HG03025 (cell line): Measurements from ENCODE around the gene PIGU.

ENCODE experiments used
- ATAC-seq: cut with Tn5 transposase; IDR thresholded peaks from one replicate; pipeline ENCODE4 v1.9.1; 2021; ENCODE audit warnings: mild to moderate bottlenecking, moderate library complexity; ENCODE audit not compliant: unreplicated experiment, low FRiP score

Gene PIGU

GRCh38 chr20:34561661-34562060 lies 115.2 kb downstream of the PIGU start:
- no peak for ATAC-seq

DNA sequence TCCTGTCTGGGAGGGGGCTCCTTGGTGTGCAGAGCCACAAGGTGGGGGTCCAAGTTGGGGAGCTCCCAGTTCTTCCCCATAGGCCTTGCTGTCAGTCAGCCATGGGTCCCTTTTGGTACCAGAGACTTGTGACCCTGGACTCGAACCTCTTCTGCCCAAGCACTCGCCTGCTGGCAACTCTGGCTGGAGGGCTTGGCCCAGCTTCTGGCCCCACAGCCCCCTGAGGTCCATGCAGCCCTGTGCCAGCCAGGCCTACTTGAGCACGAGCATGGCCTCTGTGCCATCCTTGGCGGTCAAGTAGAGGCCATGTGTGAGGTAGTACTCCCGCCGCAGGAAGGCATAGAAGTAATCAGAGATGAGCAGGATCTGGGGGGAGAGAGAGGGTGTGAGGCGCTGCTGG lies 116.3 kb downstream of the PIGU start:
- ATAC-seq, result no peak

DNA sequence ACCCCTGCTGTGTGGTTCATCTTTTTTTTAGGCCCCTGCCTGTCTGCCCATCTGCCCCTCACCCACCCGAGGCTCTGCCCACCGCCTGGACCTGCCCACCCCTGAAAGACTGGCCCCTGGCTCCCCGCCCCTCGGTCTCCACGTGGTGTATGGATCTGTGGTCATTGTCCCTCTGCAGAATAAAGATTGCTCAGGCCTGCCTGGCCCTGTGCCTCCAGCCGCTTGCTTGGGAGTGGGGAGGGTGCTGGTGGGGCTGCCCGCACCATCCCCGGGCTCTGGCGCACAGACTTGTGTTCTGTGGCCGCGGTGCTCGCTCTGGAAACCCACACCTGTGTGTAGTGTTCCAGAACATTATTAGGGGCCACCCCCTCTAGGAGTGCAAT lies 116.8 kb downstream of the PIGU start:
- no peak for ATAC-seq

DNA sequence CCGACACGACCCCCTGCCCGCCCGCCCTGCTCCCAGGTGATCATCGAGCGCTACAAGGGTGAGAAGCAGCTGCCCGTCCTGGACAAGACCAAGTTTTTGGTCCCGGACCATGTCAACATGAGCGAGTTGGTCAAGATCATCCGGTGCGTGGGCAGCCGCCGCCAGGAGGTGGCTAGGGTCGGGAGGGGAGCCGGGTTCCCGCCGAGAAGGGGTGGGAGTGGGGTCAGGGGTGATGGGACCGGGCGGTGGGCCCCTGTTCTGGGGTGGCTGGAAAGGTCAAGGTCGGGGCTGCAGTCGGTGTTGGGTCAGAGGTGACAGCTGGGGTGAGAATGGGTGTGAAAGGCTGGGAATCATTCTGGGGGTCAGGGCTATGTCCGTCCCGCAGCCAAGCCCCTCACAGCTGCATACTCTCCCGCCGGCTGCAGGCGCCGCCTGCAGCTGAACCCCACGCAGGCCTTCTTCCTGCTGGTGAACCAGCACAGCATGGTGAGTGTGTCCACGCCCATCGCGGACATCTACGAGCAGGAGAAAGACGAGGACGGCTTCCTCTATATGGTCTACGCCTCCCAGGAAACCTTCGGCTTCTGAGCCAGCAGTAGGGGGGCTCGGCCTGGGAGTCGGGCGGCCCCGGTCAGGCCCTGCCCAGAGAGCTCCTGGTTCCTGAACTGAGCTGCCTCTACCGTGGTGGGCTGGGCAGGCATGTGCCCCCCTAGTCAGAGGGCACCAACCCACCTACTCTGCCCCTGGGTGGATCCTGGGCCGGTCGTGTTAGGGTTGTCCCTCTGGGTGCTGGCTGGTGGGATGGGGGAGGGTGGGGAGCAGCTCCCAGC lies 117.4 kb downstream of the PIGU start:
- no peak for ATAC-seq

DNA sequence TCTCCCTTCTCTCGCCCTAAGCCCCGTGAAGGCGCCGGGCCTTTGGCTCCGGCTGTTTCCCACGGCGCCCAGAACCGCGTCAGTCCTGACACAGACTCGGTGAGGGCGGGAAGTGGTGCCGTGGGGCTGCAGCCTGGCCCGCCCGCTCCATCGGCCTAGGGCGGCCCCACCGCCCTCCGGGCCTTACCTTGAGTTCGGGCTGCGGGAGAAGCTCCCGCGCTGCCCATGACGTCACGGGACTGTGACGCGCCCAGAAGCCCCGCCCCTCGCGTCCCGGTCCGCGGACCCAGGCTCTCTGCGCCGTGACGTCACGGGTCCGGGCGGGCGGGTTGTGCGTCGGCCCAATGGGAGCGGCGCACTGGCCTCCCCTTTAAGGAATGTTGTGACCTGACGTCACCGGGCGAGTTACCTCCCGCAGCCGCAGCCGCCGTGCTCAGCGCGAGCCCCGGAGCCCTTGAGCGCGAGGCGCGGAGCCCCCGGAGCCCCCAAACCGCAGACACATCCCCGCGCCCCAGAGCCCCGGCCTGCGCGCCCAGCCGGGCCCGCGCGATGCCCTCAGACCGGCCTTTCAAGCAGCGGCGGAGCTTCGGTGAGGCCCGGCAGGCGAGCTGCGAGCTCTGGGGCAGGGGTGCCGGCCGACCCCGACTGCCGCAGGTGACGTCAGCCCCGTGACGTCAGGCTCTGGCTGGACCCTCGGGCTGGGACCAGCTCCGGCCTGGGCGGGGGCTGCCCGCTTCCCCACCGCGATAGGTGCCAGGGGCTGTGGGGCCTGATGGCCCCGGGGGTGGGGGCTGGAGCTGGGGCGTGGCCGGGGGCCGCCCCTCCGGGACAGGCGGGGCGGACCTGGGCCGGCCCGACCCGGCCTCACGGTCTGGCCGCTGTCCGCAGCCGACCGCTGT lies 118.3 kb downstream of the PIGU start, which contains the start of gene MAP1LC3A:
Gene MAP1LC3A, plus strand, starts transcription at position 399 of the 899 bp plus-strand sequence. Its CDS starts 151 bp downstream, at position 550.
- ATAC-seq, result peak; percentile 45

- no peak for ATAC-seq
These were observed 119.0 kb downstream of the PIGU start for GRCh38 chr20:34557936-34558319.

GRCh38 chr20:34553366-34553867 lies 123.5 kb downstream of the PIGU start:
- ATAC-seq, result no peak

- no peak for ATAC-seq
These were observed 124.3 kb downstream of the PIGU start for GRCh38 chr20:34552569-34552968.

GRCh38 chr20:34549929-34550305 lies 127.0 kb downstream of the PIGU start:
- no peak for ATAC-seq

DNA sequence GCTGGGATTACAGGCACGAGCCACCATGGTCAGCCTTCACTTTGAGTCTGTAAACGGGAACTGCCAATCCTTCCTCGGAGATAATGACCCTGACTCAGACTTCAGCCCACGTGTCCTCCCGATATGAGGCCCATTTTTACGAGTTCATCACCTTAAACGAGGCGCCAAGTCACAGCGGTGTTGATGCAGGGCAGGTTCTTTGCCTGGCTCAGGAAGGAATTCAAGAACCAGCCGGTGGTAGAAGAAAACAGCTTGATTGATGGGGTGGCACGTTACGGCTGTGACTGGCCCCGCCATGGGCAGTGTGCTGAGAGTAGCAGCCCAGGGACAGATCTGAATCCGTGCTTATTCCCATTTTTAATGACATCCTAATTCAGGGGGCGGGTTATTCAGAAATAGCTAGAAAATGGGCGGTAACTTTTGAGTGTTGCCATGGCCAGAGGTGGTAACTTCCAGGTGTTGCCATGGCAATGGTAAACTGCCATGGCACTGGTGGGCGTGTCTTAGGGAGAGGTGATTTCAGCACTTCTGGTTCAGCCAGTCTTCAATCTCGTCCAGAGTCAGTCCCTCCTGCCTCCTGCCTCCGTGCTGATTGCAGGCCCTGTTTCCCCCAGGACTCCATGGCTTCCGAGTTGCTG lies 127.5 kb downstream of the PIGU start:
- ATAC-seq, result no peak

- no peak for ATAC-seq
These were observed 128.9 kb downstream of the PIGU start for GRCh38 chr20:34547844-34548613.

GRCh38 chr20:34546751-34547181 lies 130.1 kb downstream of the PIGU start:
- no peak for ATAC-seq

DNA sequence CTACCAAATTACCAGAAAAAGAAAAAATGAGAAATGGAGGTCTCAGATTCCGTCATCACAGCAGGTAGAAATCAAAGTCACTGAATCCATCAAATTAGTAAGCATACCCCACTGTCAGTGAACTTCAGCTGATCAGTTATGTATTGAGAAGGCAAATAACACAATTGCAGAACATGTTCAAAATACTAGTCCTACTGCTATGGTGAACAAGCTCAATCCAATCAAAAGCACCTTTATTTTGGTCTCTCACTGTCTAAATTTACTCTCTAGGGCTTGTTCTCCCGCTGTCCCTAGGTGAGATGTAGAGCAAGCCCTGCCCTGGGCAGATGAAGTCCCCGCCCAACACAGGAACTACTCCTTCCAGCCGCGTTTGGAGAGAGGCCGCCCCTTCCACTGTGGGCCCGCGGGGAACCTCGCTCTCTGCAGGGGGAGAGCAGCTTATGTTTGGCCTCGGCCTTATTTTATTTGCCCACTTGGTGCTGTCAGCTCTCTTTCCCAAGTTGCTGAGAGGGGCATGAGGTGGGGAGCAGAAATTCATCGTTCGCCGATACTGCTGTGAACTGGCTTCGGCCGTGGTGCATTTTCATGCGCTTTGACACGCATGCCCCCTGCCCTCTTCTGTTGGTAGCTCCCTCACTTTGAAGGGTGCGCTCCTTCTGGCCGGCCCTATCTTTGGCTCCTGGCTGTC lies 132.6 kb downstream of the PIGU start:
- no peak for ATAC-seq

- no peak for ATAC-seq
These were observed 133.3 kb downstream of the PIGU start for GRCh38 chr20:34543463-34544056.

DNA sequence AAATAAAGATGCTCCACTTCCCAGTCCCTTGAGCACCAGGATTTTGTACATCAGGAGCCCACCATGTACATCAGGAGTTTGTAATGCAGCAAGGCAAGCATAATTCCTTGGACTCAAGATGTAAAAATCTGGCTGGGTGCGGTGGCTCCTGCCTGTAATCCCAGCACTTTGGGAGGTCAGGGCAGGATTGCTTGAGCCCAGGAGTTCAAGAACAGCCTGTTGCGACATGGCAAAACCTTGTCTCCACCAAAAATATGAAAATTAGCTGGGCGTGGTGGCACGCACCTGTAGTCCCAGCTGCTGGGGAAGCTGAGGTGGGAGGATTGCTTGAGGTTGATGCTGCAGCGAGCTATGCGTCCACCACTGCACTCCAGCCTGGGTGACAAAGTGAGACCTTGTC lies 134.5 kb downstream of the PIGU start:
- no peak for ATAC-seq

GRCh38 chr20:34541917-34542316 lies 135.0 kb downstream of the PIGU start:
- no peak for ATAC-seq

GRCh38 chr20:34541264-34541901 lies 135.5 kb downstream of the PIGU start:
- ATAC-seq, result no peak

GRCh38 chr20:34540596-34541263 lies 136.2 kb downstream of the PIGU start:
- no peak for ATAC-seq
